Muscle layer of duodenum (tissue), 2 donors: ENCODE data around the gene HTR3C.
"Not testable (repeated sequence)": the region's sequence is repeated elsewhere in the genome, so short reads cannot be mapped to it uniquely, and the experiment has no call there.

Experiments used
- H3K27ac ChIP-seq: one replicate; pipeline ENCODE4 v1.7.0; 2013; ENCODE audit warnings: mild to moderate bottlenecking, low read length
- H3K27me3 ChIP-seq: one replicate; pipeline ENCODE4 v1.7.0; 2013; ENCODE audit warnings: low read depth, mild to moderate bottlenecking, control low read depth, low read length
- H3K36me3 ChIP-seq, 2 donors: one replicate each; pipeline ENCODE4 v1.7.0; 2013; ENCODE audit warnings: low read length in 2 of 2, control low read depth in 1 of 2, mild to moderate bottlenecking in 1 of 2; ENCODE audit not compliant: insufficient read depth in 2 of 2, control insufficient read depth in 1 of 2
- H3K4me1 ChIP-seq, 2 donors: one replicate each; pipeline ENCODE4 v1.7.0; 2013; ENCODE audit warnings: low read length in 2 of 2, mild to moderate bottlenecking in 2 of 2, control low read depth in 1 of 2, moderate library complexity in 1 of 2; ENCODE audit not compliant: insufficient read depth in 2 of 2, control insufficient read depth in 1 of 2
- H3K4me3 ChIP-seq, 2 donors: one replicate each; pipeline ENCODE4 v1.7.0; 2013; ENCODE audit warnings: low read length in 2 of 2, low read depth in 1 of 2, mild to moderate bottlenecking in 1 of 2
- H3K9me3 ChIP-seq, 2 donors: one replicate each; pipeline ENCODE4 v1.7.0; 2013; ENCODE audit warnings: low read length in 2 of 2, control low read depth in 1 of 2, mild to moderate bottlenecking in 1 of 2; ENCODE audit not compliant: control insufficient read depth in 1 of 2
- donor health status: healthy.

Gene HTR3C

DNA sequence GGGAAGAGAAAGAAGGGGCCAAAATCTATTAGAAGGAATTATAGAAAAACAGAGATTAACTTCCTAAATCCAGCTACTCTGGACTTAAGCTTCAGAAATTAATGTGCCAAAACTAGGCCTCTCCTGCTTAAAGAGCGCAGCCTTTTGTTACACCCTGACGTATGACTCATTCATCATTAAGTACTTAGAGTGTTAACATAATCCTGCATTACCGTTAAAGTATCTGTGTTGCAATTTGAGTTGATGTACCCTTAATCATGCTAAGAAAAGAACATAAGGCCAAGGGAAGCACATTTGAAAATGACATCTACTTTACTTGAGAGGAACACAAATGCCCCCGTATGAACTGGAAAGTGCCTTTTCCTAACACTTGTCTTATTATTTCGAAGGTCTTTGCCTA, 13.4 kb upstream of the HTR3C start:
- H3K9me3 ChIP-seq: no peaks in the 10 kb centered on the region
- no peaks in the 10 kb centered on the region for H3K4me1 ChIP-seq
- H3K4me3 ChIP-seq: no peak overlapping the region
- H3K27ac ChIP-seq: no peak overlapping the region
- no peaks in the 10 kb centered on the region for H3K36me3 ChIP-seq
- H3K27me3 ChIP-seq: no peaks in the 10 kb centered on the region

DNA sequence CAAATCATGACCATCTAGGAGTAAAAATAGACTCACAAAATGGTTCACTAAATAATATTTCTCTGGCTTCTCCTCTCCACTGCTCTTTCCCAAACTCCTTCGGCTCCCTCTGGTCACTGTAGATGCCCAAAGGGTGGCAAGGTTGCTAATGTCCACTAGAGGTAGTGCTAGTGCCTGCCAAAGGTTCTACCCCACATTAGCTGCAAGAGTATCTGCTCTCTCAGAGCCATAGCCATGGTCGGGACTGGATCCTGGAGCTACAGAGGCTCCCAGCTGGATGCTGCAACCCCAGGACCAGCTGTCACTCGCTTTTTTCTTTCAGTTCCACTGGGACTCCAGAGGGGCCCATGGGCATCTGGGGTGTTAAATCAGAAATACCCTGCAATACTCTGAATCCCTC, 12.8 kb upstream of the HTR3C start:
- no peaks in the 10 kb centered on the region for H3K36me3 ChIP-seq
- H3K27me3 ChIP-seq: no peaks in the 10 kb centered on the region
- no peaks in the 10 kb centered on the region for H3K9me3 ChIP-seq
- no peak overlapping the region for H3K4me3 ChIP-seq
- no peaks in the 10 kb centered on the region for H3K4me1 ChIP-seq
- no peak overlapping the region for H3K27ac ChIP-seq

DNA sequence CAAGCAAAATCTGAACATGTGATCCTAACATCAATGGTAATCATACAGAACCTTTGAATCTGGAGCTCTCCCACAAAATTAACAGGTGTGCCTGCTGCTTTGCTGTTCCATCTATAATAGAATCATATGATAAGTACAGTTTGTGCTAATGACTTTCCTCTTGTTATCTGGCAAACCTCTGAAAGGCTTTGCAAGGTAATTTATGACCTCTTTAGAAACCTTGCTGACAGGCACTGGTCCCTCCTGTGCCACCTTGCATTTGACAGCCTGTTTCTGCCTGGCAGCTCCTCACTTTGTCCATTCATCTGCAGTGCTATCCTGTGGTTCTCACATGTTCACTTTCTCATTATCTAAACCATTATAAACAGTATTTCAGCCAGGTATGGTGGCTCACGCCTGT, 10.2 kb upstream of the HTR3C start:
- no peak overlapping the region for H3K27ac ChIP-seq

DNA sequence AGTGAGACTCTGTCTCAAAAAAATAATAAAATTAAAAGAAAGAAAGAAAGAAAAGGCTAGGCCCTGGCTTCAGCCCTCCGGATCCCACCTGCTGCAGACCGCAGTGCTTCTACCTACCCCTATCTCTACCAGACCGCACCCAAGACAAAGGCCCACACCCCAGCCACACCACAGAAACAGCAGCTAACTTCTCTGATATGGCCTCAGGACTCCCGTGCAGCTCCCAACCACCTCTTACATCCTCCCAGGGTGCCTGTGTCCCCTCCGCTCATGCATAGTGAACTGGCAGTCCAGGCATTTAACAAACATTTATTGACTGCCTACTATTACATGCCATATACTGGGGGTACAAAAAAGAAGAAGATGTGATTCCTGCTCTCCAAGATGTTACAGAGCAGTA, 6.9 kb upstream of the HTR3C start:
- Histone ChIP-seq H3K27me3 (no peaks in the 10 kb centered on the region), H3K9me3 (no peaks in the 10 kb centered on the region), H3K36me3 (no peaks in the 10 kb centered on the region), H3K27ac (no peak overlapping the region), H3K4me1 (no peaks in the 10 kb centered on the region), H3K4me3 (no peak overlapping the region)

More for the DNA sequence above, 10.2 kb upstream of the HTR3C start:
- Histone ChIP-seq H3K9me3 (no peaks in the 10 kb centered on the region), H3K4me1 (no peaks in the 10 kb centered on the region), H3K36me3 (no peaks in the 10 kb centered on the region), H3K27me3 (no peaks in the 10 kb centered on the region), H3K4me3 (no peak overlapping the region)

DNA sequence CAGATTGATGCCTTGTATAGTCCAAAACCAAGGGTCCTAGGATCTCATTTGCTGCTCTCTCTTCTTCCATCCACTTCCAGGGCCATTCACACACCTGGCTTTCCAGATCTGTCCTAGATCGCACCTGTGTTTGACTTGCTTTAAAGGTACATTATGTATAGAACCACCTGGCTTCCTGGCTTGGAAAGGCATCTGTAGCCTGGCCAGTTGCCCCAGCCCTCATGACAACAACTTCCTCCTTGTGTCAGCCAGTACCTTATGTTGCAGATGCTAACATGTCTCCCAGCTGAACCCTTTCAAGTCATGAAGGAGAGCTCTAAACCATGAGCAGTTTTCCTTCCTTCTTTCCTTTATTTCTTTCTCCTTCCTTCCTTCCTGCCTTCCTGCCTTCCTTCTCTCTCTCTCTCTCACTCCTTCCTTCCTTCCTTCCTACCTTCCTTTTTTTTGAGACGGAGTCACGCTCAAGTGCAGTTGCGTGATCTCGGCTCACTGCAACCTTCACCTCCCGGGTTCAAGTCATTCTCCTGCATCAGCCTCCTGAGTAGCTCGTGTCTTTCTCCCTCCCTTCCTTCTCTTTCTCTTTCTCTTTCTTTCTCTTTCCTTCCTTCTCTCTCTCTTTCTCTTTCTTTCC, 2.5 kb upstream of the HTR3C start:
- H3K27me3 ChIP-seq: no peaks in the 10 kb centered on the region
- no peaks in the 10 kb centered on the region for H3K36me3 ChIP-seq
- no peaks in the 10 kb centered on the region for H3K4me1 ChIP-seq
- H3K4me3 ChIP-seq: no peak overlapping the region
- H3K9me3 ChIP-seq: no peaks in the 10 kb centered on the region
- no peak overlapping the region for H3K27ac ChIP-seq

DNA sequence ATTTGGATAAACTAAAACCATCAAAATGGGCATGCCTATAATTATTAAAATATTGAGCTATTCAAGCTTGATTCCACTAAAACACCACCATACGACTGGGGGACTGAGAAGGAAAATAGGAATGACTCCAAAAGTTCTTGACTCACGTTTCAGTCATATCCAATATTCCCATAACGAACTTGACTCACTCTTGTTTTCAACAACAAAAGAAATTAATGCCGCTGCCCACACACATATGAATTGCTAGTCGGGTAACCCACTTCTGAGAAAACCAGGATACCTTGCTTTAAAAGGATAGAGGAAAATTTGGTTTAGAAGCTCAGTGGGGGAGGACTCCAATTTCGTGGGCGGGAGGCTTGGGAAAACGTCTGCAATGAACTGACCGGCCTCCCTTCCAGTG, 5.2 kb downstream of the HTR3C start:
- H3K27me3 ChIP-seq: no peaks in the 10 kb centered on the region
- no peaks in the 10 kb centered on the region for H3K36me3 ChIP-seq
- H3K4me3 ChIP-seq: no peak overlapping the region
- no peaks in the 10 kb centered on the region for H3K4me1 ChIP-seq
- H3K27ac ChIP-seq: no peak overlapping the region
- H3K9me3 ChIP-seq: peaks cover 0 to 3% of the 10 kb centered on the region in 2 donors

DNA sequence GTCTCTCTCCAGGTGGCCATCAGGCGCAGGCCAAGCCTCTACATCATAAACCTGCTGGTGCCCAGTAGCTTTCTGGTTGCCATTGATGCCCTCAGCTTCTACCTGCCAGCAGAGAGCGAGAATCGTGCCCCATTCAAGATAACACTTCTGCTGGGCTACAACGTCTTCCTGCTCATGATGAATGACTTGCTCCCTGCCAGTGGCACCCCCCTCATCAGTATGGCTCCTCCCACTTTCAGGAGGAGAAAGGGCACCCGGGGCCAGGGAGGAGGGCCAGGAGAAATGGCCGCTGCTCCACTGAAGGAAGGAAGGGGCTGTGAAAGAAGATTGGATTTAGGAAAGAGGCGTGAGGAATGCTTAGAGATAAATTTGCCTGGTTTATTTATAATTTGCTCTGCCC, 6.6 kb downstream of the HTR3C start:
- Histone ChIP-seq H3K4me3 (no peak overlapping the region), H3K4me1 (no peaks in the 10 kb centered on the region), H3K27me3 (no peaks in the 10 kb centered on the region), H3K27ac (no peak overlapping the region), H3K9me3 (peaks cover 0 to 3% of the 10 kb centered on the region in 2 donors), H3K36me3 (no peaks in the 10 kb centered on the region)

DNA sequence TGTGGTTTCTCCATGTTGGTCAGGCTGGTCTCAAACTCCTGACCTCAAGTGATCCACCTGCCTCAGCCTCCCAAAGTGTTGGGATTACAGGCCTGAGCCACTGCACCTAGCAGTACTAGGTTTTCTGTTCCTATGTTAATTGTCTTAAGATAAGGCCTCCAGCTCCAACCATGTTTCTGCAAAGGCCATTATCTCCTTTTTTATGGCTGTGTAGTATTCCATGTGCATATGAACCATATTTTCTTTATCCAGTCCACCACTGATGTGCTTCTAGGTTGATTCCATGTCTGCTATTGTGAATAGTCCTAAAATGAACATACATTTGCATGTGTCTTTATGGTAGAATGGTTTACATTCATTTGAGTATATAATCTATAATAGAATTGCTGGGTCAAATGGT, 9.8 kb downstream of the HTR3C start:
- no peaks in the 10 kb centered on the region for H3K27me3 ChIP-seq
- H3K36me3 ChIP-seq: no peaks in the 10 kb centered on the region
- H3K4me3 ChIP-seq: no peak overlapping the region
- H3K4me1 ChIP-seq: no peaks in the 10 kb centered on the region
- no peak overlapping the region for H3K27ac ChIP-seq
- peaks cover 0 to 3% of the 10 kb centered on the region in 2 donors for H3K9me3 ChIP-seq

DNA sequence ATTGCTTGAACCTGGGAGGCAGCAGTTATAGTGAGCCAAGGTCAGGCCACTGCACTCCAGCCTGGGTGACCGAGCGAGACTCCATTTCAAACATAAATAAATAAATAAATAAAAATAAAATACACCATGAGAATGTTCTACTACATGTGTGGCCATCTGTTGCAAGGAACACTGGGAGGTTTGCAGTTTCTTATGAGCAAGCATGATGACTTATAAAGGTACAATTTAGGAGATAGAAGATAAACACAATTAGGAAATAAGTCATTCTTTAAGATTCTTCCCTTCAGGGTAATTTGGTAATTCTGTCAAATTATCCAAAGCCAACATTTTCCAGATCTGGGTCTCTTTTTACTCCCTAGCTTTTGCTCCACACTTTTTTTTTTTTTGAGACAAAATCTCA, 13.4 kb downstream of the HTR3C start:
- Histone ChIP-seq H3K36me3 (no peaks in the 10 kb centered on the region), H3K9me3 (peaks cover 0 to 3% of the 10 kb centered on the region in 2 donors), H3K4me1 (no peaks in the 10 kb centered on the region), H3K27ac (no peak overlapping the region), H3K27me3 (no peaks in the 10 kb centered on the region), H3K4me3 (no peak overlapping the region)

DNA sequence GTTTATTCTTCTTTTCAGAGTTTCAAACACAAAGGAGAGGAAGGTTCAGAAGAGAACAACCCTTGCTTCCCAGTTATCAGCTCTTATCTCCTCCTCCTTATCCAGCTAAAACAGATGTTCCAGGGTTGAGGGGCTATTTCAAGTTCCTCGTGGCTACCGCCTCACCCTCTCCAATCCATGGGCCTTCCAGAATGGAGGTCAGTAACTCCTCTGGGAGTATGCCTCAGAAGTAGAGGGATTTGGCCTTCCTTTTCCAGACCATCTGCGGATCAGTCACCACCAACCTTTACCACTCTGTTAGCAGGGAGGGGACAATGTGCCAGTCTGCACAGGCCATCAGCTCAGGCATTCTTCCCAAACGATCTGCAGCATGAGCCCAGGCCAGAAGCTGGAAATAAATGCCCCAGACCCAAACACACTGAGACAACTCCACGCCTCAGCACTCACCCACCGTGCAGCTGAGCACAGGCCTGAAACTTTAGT, 14.8 kb downstream of the HTR3C start:
- Histone ChIP-seq H3K9me3 (peaks cover 0 to 1% of the 10 kb centered on the region in 2 donors), H3K27ac (no peak overlapping the region), H3K36me3 (no peaks in the 10 kb centered on the region), H3K4me3 (no peak overlapping the region), H3K4me1 (no peaks in the 10 kb centered on the region), H3K27me3 (no peaks in the 10 kb centered on the region)

DNA sequence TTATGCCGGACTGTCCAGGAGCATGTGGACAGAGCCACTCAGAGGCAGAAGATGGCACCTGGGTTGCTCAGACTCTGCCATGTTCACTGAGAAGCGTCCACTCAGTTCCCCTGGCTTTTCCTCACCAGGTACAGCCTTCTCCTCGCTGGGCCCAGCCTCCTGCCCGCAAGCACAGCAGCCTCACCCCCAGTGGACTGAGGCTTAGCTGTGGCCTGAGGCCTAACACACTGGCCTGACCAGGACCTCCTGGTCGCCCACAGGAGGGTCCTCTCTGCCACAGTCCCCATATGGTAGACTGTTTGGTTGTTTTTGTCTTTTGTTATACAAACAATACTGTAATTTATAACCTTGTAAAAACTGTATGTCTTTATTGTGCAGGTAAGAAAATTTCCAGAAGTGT, 15.5 kb downstream of the HTR3C start:
- H3K4me1 ChIP-seq: no peaks in the 10 kb centered on the region
- no peaks in the 10 kb centered on the region for H3K36me3 ChIP-seq
- H3K27me3 ChIP-seq: no peaks in the 10 kb centered on the region
- H3K4me3 ChIP-seq: no peak overlapping the region
- H3K27ac ChIP-seq: no peak overlapping the region
- H3K9me3 ChIP-seq: no peaks in the 10 kb centered on the region

DNA sequence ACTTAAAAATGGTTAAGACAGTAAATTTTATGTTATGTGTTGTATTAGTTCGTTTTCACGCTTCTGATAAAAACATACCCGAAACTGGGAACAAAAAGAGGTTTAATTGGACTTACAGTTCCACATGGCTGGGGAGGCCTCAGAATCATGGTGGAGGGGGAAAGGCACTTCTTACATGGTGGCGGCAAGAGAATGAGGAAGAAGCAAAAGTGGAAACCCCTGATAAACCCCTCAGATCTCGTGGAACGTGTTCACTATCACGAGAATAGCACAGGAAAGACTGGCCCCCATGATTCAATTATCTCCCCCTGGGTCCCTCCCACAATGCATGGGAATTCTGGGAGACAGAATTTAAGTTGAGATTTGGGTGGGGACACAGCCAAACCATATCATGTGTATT, 18.3 kb downstream of the HTR3C start:
- not testable (repeated sequence) for H3K9me3 ChIP-seq, H3K27me3 ChIP-seq, H3K36me3 ChIP-seq, H3K4me1 ChIP-seq, H3K4me3 ChIP-seq, H3K27ac ChIP-seq
